Liver (tissue), 9 donors: ENCODE measurements around the gene IL10. TPM values are rescaled to one million over a fixed set of nuclear protein-coding genes. Genes with fewer than 3 reads are reported as not detected.

ENCODE experiments used
- DNase-seq: peaks from one replicate; pipeline ENCODE4 v3.0.0-alpha.2; 2017; ENCODE audit warnings: low spot score
- H3K27ac ChIP-seq, 2 donors: one replicate each; pipeline ENCODE4 v1.7.0; 2013; ENCODE audit warnings: inconsistent platforms in 2 of 2, low read length in 2 of 2, control low read depth in 1 of 2, low read depth in 1 of 2, mild to moderate bottlenecking in 1 of 2
- H3K27me3 ChIP-seq, 4 donors: one replicate each; pipeline versions ENCODE4 v1.6.1 to v1.7.0; 2013; ENCODE audit warnings: low read length in 3 of 4, inconsistent platforms in 1 of 4, mild to moderate bottlenecking in 1 of 4, moderate library complexity in 1 of 4; ENCODE audit not compliant: control insufficient read depth in 4 of 4, insufficient read depth in 4 of 4
- H3K36me3 ChIP-seq, 4 donors: one replicate each; pipeline versions ENCODE4 v1.6.1 to v1.7.0; 2013; ENCODE audit warnings: low read length in 3 of 4, mild to moderate bottlenecking in 3 of 4, low read depth in 1 of 4, moderate library complexity in 1 of 4; ENCODE audit not compliant: control insufficient read depth in 4 of 4, insufficient read depth in 3 of 4
- H3K4me1 ChIP-seq, 4 donors: one replicate each; pipeline versions ENCODE4 v1.6.1 to v1.7.0; 2013; ENCODE audit warnings: low read length in 3 of 4, mild to moderate bottlenecking in 3 of 4, moderate library complexity in 1 of 4; ENCODE audit not compliant: control insufficient read depth in 4 of 4, insufficient read depth in 4 of 4
- H3K4me3 ChIP-seq, 3 donors: one replicate each; pipeline versions ENCODE4 v1.6.1 to v1.7.0; 2013; ENCODE audit warnings: low read length in 3 of 3, control low read depth in 1 of 3, low read depth in 1 of 3, mild to moderate bottlenecking in 1 of 3
- H3K9ac ChIP-seq, 2 donors: one replicate each; pipeline ENCODE4 v1.7.0; 2013; ENCODE audit warnings: low read length in 2 of 2, mild to moderate bottlenecking in 2 of 2, moderate library complexity in 2 of 2, control low read depth in 1 of 2, low read depth in 1 of 2
- H3K9me3 ChIP-seq, 4 donors: one replicate each; pipeline versions ENCODE4 v1.6.1 to v1.7.0; 2013; ENCODE audit warnings: low read length in 3 of 4; ENCODE audit not compliant: control insufficient read depth in 4 of 4
- ATF3 ChIP-seq: IDR thresholded peaks from 2 replicates; pipeline ENCODE4 v1.6.1; 2016; ENCODE audit warnings: antibody characterized with exemption
- CTCF ChIP-seq: fragments of 150-350 bp; IDR thresholded peaks from 2 replicates; pipeline ENCODE4 v1.5.1; 2017; ENCODE audit warnings: improper control_type of control experiment, low read depth, low read length; ENCODE audit not compliant: missing input control
- EGR1 ChIP-seq, 2 donors: IDR thresholded peaks; 2 replicates each; pipeline ENCODE4 v1.6.1; 2016 to 2018; ENCODE audit warnings: antibody characterized with exemption in 2 of 2, low read depth in 2 of 2
- FOXA1 ChIP-seq: IDR thresholded peaks from 2 replicates; pipeline ENCODE4 v1.6.1; 2016; ENCODE audit warnings: antibody characterized with exemption
- FOXA2 ChIP-seq: IDR thresholded peaks from 2 replicates; pipeline ENCODE4 v1.6.1; 2016; ENCODE audit warnings: antibody characterized with exemption
- GABPA ChIP-seq, 2 donors: IDR thresholded peaks in 1 of 2; conservative IDR thresholded peaks in 1 of 2; 2 replicates each; pipeline ENCODE4 v1.6.1; 2016; ENCODE audit warnings: antibody characterized with exemption in 2 of 2, mild to moderate bottlenecking in 1 of 2, moderate library complexity in 1 of 2
- HNF4A ChIP-seq, 2 donors: conservative IDR thresholded peaks; 2 replicates each; pipeline ENCODE4 v1.6.1; 2016; ENCODE audit warnings: antibody characterized with exemption in 2 of 2, mild to moderate bottlenecking in 2 of 2
- HNF4G ChIP-seq: IDR thresholded peaks from 2 replicates; pipeline ENCODE4 v1.6.1; 2016; ENCODE audit warnings: antibody characterized with exemption
- JUND ChIP-seq, 2 donors: IDR thresholded peaks; 2 replicates each; pipeline ENCODE4 v1.6.1; 2016; ENCODE audit warnings: antibody characterized with exemption in 2 of 2
- MAX ChIP-seq: IDR thresholded peaks from 2 replicates; pipeline ENCODE4 v1.6.1; 2016; ENCODE audit warnings: antibody characterized with exemption
- NR2F2 ChIP-seq: IDR thresholded peaks from 2 replicates; pipeline ENCODE4 v1.6.1; 2016; ENCODE audit warnings: antibody characterized with exemption
- RAD21 ChIP-seq, 2 donors: IDR thresholded peaks; 2 replicates each; pipeline ENCODE4 v1.6.1; 2016; ENCODE audit warnings: antibody characterized with exemption in 2 of 2, mild to moderate bottlenecking in 2 of 2
- REST ChIP-seq: IDR thresholded peaks from 2 replicates; pipeline ENCODE4 v1.6.1; 2016; ENCODE audit warnings: antibody characterized with exemption, mild to moderate bottlenecking
- RXRA ChIP-seq, 2 donors: IDR thresholded peaks; 2 replicates each; pipeline ENCODE4 v1.6.1; 2017 to 2018; ENCODE audit warnings: antibody characterized with exemption in 2 of 2, mild to moderate bottlenecking in 1 of 2
- SP1 ChIP-seq: IDR thresholded peaks from 2 replicates; pipeline ENCODE4 v1.6.1; 2018; ENCODE audit warnings: antibody characterized with exemption, mild to moderate bottlenecking
- TAF1 ChIP-seq: conservative IDR thresholded peaks from 2 replicates; pipeline ENCODE4 v1.6.1; 2016; ENCODE audit warnings: antibody characterized with exemption, mild to moderate bottlenecking
- YY1 ChIP-seq: IDR thresholded peaks from 2 replicates; pipeline ENCODE4 v1.6.1; 2016; ENCODE audit warnings: antibody characterized with exemption, mild to moderate bottlenecking
- ZBTB33 ChIP-seq: IDR thresholded peaks from 2 replicates; pipeline ENCODE4 v1.6.1; 2016; ENCODE audit warnings: antibody characterized with exemption
- WGBS: extraction: QIAGEN DNeasy Blood & Tissue Kit; methylation state at CpG from one replicate; pipeline ENCODE4 v1.1.7; 2013; 5-methylcytosine and 5-hydroxymethylcytosine counted together
- polyA plus RNA-seq, 2 donors: library from polyadenylated mRNA; stranded (reverse) in 1 of 2; unstranded in 1 of 2; fragments of 200-250 nt in 1 of 2; fragments of >200 nt in 1 of 2; fragmentation: Nextera tagmentation in 1 of 2; extraction: Ambion mirVana in 1 of 2; gene quantifications; one replicate each; pipeline versions ENCODE4 v1.2.1 to v1.2.3, GENCODE V29; 2013 to 2015
- total RNA-seq, 2 donors: library from RNA; depleted of rRNA; stranded (reverse); fragments of >200 nt; gene quantifications; one replicate each; pipeline ENCODE4 v1.2.3, GENCODE V29; 2014
- donor health status: healthy.
- donor health status: healthy.
- donor health status: healthy.
- donor health status: healthy.
- donor health status: healthy.

IL10 gene
- total and polyA plus RNA-seq, 4 donors = 0.23 to 1.4 (median 0.59) TPM

- TF ChIP-seq YY1 (no peak), HNF4G (no peak), RXRA (IDR thresholded peaks at IDR 0.05) (no peak), FOXA2 (no peak), EGR1 (IDR thresholded peaks at IDR 0.05; ENCODE audit: low read depth in 2 of 2) (no peak), REST (no peak), CTCF (no peak), HNF4A (conservative IDR thresholded peaks at IDR 0.05) (no peak), ATF3 (no peak), SP1 (no peak), RAD21 (IDR thresholded peaks at IDR 0.05) (no peak), MAX (no peak), TAF1 (no peak), FOXA1 (no peak), GABPA (IDR thresholded peaks at IDR 0.05 in 1 of 2, conservative IDR thresholded peaks at IDR 0.05 in 1 of 2) (no peak), JUND (IDR thresholded peaks at IDR 0.05) (no peak), ZBTB33 (no peak), NR2F2 (no peak)
- no peaks in the 10 kb centered on the region for H3K9me3 ChIP-seq
- WGBS = 51% methylated on average over 1 of the region's 1 CpG
- no peak for DNase-seq
- no peak overlapping the region for H3K27ac ChIP-seq
- H3K9ac ChIP-seq = no peak overlapping the region
- no peak overlapping the region for H3K4me3 ChIP-seq
- H3K36me3 ChIP-seq = no peaks in the 10 kb centered on the region
- H3K4me1 ChIP-seq = no peaks in the 10 kb centered on the region
- H3K27me3 ChIP-seq = no peaks in the 10 kb centered on the region
These were observed 33.1 kb upstream of the IL10 start for GRCh38 chr1:206805357-206805756.
